ENCODE results near the gene SLC6A19. TPM values are rescaled to one million over a fixed set of nuclear protein-coding genes. Genes with fewer than 3 reads are reported as not detected.

Gene SLC6A19
- total and polyA plus RNA-seq, 12 donors = 0.11 TPM; not detected in 11

GRCh38 chr5:1200495-1201326 is 684 bp upstream of the SLC6A19 start:
- Histone ChIP-seq H3K4me1 (no peaks in the 10 kb centered on the region), H3K27me3 (peaks cover 0 to 92% (median 57%) of the 10 kb centered on the region in 7 donors), H3K36me3 (no peaks in the 10 kb centered on the region), H3K4me3 (no peak overlapping the region), H3K27ac (no peak overlapping the region), H3K9me3 (no peaks in the 10 kb centered on the region)
- WGBS, 2 donors = 64 to 69% methylated on average over 28 of the region's 28 CpGs
- no peak for TF ChIP-seq CTCF (IDR thresholded peaks at IDR 0.05)
- intact Hi-C loops (cut with DNase I) = no loop called here
- DNase-seq = peak in 1 of 2 donors; percentile 5
- peak in 1 of 8 donors; percentile 11 for ATAC-seq

- whole genome bisulfite sequencing, 2 donors = 72 to 76% methylated on average over 26 of the region's 26 CpGs
- Histone ChIP-seq H3K27me3 (peaks cover 0 to 93% (median 50%) of the 10 kb centered on the region in 7 donors), H3K9me3 (no peaks in the 10 kb centered on the region), H3K36me3 (no peaks in the 10 kb centered on the region), H3K4me3 (no peak overlapping the region), H3K27ac (no peak overlapping the region), H3K4me1 (no peaks in the 10 kb centered on the region)
- no peak for ATAC-seq
- DNase-seq = peak in 1 of 2 donors; percentile 7
- intact Hi-C loops (cut with DNase I) = no loop called here
- no peak for TF ChIP-seq CTCF (IDR thresholded peaks at IDR 0.05)
These were observed 817 bp downstream of the SLC6A19 start for GRCh38 chr5:1202026-1202797.

- Histone ChIP-seq H3K4me1 (no peaks in the 10 kb centered on the region), H3K36me3 (no peaks in the 10 kb centered on the region), H3K9me3 (no peaks in the 10 kb centered on the region), H3K27ac (no peak overlapping the region), H3K27me3 (peaks cover 0 to 97% (median 48%) of the 10 kb centered on the region in 7 donors), H3K4me3 (no peak overlapping the region)
- intact Hi-C loops (cut with DNase I) = no loop called here
- ATAC-seq (no peak), DNase-seq (no peak)
- TF ChIP-seq CTCF (IDR thresholded peaks at IDR 0.05) = no peak
- 69 to 76% methylated on average over 7 of the region's 7 CpGs for WGBS, 2 donors
These were observed 1.4 kb downstream of the SLC6A19 start for GRCh38 chr5:1202798-1203185.

GRCh38 chr5:1203311-1203967 is 2.0 kb downstream of the SLC6A19 start:
- intact Hi-C loops (cut with DNase I) = no loop called here
- Histone ChIP-seq H3K9me3 (no peaks in the 10 kb centered on the region), H3K4me3 (no peak overlapping the region), H3K4me1 (no peaks in the 10 kb centered on the region), H3K36me3 (no peaks in the 10 kb centered on the region), H3K27ac (no peak overlapping the region), H3K27me3 (peaks cover 0 to 95% (median 41%) of the 10 kb centered on the region in 7 donors)
- ATAC-seq (no peak), DNase-seq (peak in 1 of 2 donors; percentile 8)
- TF ChIP-seq CTCF (IDR thresholded peaks at IDR 0.05) = no peak
- 82 to 87% methylated on average over 24 of the region's 24 CpGs for WGBS, 2 donors
